Neural progenitor cell (in vitro differentiated cells): ENCODE data around the gene VPS13D. TPM values are rescaled to one million over a fixed set of nuclear protein-coding genes. Genes with fewer than 3 reads are reported as not detected.

ENCODE experiments used
- DNase-seq: peaks from one replicate; pipeline ENCODE4 v3.0.0-alpha.2; 2016; ENCODE audit warnings: low spot score
- H2AFZ ChIP-seq: fragments of 200-600 bp; sonication (generic); replicated peaks from 2 replicates; pipeline ENCODE4 v1.6.1; 2016; ENCODE audit warnings: antibody characterized with exemption
- H3F3A ChIP-seq: fragments of 200-600 bp; sonication (generic); 2 replicates; pipeline ENCODE4 v1.6.1; 2016; ENCODE audit warnings: antibody characterized with exemption, low read depth
- H3K27ac ChIP-seq: fragments of 200-600 bp; sonication (generic); 2 replicates; pipeline ENCODE4 v1.5.1; 2016; ENCODE audit warnings: mild to moderate bottlenecking
- H3K27me3 ChIP-seq: fragments of 200-600 bp; sonication (generic); 2 replicates; pipeline ENCODE4 v1.6.1; 2016; ENCODE audit warnings: mild to moderate bottlenecking, moderate library complexity
- H3K36me3 ChIP-seq: fragments of 200-600 bp; sonication (generic); 2 replicates; pipeline ENCODE4 v1.5.1; 2016
- H3K4me1 ChIP-seq: fragments of 200-600 bp; sonication (generic); 2 replicates; pipeline ENCODE4 v1.6.1; 2016; ENCODE audit warnings: mixed run types
- H3K4me2 ChIP-seq: fragments of 200-600 bp; sonication (generic); 2 replicates; pipeline ENCODE4 v1.6.1; 2016
- H3K4me3 ChIP-seq: fragments of 200-600 bp; sonication (generic); 2 replicates; pipeline ENCODE4 v1.5.1; 2016
- H3K79me2 ChIP-seq: fragments of 200-600 bp; sonication (generic); 2 replicates; pipeline ENCODE4 v1.6.1; 2016; ENCODE audit warnings: low read depth
- H3K9ac ChIP-seq: fragments of 200-600 bp; sonication (generic); 2 replicates; pipeline ENCODE4 v1.6.1; 2016
- H3K9me3 ChIP-seq: fragments of 200-600 bp; sonication (generic); 2 replicates; pipeline ENCODE4 v1.5.1; 2016; ENCODE audit warnings: low read depth
- H4K20me1 ChIP-seq: fragments of 200-600 bp; sonication (generic); 2 replicates; pipeline ENCODE4 v1.6.1; 2016; ENCODE audit warnings: low read depth
- H3K27ac Mint-ChIP-seq: 3 replicates; pipeline ENCODE4 v1.8.0; 2021; ENCODE audit warnings: mixed read lengths
- H3K27me3 Mint-ChIP-seq: 2 replicates; pipeline ENCODE4 v1.8.0; 2022; ENCODE audit warnings: low read depth, mild to moderate bottlenecking, inconsistent platforms, moderate library complexity, mixed read lengths; ENCODE audit not compliant: insufficient read depth
- H3K36me3 Mint-ChIP-seq: 3 replicates; pipeline ENCODE4 v1.8.0; 2021; ENCODE audit warnings: mixed read lengths
- H3K4me1 Mint-ChIP-seq: 3 replicates; pipeline ENCODE4 v1.8.0; 2021; ENCODE audit warnings: mixed read lengths
- H3K4me3 Mint-ChIP-seq: 3 replicates; pipeline ENCODE4 v1.8.0; 2021; ENCODE audit warnings: mild to moderate bottlenecking, moderate library complexity, mixed read lengths
- H3K9me3 Mint-ChIP-seq: 3 replicates; pipeline ENCODE4 v1.8.0; 2020; ENCODE audit warnings: mixed read lengths
- EZH2 ChIP-seq: fragments of 200-600 bp; sonication (generic); IDR thresholded peaks from 2 replicates; pipeline ENCODE4 v1.6.1; 2017; ENCODE audit warnings: antibody characterized with exemption, mild to moderate bottlenecking, moderate library complexity
- EZH2phosphoT487 ChIP-seq: fragments of 200-600 bp; sonication (generic); IDR thresholded peaks from 2 replicates; pipeline ENCODE4 v1.6.1; 2017; ENCODE audit warnings: antibody characterized with exemption
- total RNA-seq: library from RNA; depleted of rRNA; stranded (reverse); fragments of >200 nt; gene quantifications from 2 replicates; pipeline ENCODE4 v1.2.3, GENCODE V29; 2015; ENCODE audit warnings: low replicate concordance
- TF ChIP-seq, protein P1 (sequence below): fragments of 200-600 bp; sonication (generic); IDR thresholded peaks from 2 replicates; pipeline ENCODE4 v1.5.1; 2017; ENCODE audit warnings: antibody characterized with exemption, mild to moderate bottlenecking

The VPS13D gene
- total RNA-seq, 1 donor from 2014 or later = 16.4 TPM

DNA sequence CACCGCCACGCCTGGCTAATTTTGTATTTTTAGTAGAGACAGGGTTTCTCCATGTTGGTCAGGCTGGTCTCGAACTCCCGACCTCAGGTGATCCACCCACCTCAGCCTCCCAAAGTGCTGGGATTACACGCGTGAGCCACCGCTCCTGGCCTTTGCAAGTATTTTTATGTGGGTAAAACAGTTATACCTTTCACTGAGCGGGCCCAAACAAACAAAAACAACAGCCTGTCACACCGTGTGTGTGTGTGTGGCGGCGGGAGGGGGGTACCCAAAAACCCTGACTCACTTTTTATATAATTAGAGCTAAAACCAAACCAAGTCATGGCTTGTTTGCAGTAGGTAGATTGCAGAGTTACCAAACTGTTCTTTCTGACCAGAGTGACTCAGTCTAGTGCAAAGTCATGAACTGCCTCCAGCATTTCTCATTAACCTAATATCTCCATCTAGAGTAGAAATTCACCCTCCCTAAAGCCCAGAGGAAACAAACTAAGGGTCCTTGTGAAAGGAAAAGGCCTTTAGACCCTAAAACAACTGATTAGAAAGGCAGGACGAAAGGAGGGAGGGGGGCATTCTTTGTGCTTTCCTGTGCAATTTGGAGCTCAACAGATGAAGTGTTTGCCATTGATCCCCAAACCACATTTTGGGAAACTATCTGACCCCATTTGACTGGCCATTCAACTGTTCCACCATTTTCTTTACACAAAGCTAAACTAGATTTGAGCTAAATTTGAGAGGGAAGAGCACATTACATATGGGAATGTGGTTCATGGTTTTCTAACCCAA lies 207.2 kb downstream of the VPS13D start:
- Histone ChIP-seq H3K27ac (no peak overlapping the region), H3K4me1 (peaks cover 18% of the 10 kb centered on the region), H3K9me3 (no peaks in the 10 kb centered on the region), H3K79me2 (no peaks in the 10 kb centered on the region), H3F3A (peaks cover 11% of the 10 kb centered on the region), H4K20me1 (no peaks in the 10 kb centered on the region), H3K4me2 (no peak overlapping the region), H2AFZ (no peak overlapping the region), H3K36me3 (no peaks in the 10 kb centered on the region), H3K4me3 (no peak overlapping the region), H3K9ac (no peak overlapping the region), H3K27me3 (no peaks in the 10 kb centered on the region)
- DNase-seq = no peak
- Mint-ChIP-seq H3K9me3 (no peaks in the 10 kb centered on the region), H3K27ac (no peak overlapping the region), H3K4me1 (peaks cover 25% of the 10 kb centered on the region), H3K4me3 (no peak overlapping the region), H3K36me3 (peaks cover 6% of the 10 kb centered on the region), H3K27me3 (peaks cover 6% of the 10 kb centered on the region)
- TF ChIP-seq, protein P1, sequence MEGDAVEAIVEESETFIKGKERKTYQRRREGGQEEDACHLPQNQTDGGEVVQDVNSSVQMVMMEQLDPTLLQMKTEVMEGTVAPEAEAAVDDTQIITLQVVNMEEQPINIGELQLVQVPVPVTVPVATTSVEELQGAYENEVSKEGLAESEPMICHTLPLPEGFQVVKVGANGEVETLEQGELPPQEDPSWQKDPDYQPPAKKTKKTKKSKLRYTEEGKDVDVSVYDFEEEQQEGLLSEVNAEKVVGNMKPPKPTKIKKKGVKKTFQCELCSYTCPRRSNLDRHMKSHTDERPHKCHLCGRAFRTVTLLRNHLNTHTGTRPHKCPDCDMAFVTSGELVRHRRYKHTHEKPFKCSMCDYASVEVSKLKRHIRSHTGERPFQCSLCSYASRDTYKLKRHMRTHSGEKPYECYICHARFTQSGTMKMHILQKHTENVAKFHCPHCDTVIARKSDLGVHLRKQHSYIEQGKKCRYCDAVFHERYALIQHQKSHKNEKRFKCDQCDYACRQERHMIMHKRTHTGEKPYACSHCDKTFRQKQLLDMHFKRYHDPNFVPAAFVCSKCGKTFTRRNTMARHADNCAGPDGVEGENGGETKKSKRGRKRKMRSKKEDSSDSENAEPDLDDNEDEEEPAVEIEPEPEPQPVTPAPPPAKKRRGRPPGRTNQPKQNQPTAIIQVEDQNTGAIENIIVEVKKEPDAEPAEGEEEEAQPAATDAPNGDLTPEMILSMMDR = no peak
- TF ChIP-seq EZH2phosphoT487 (no peak), EZH2 (no peak)

DNA sequence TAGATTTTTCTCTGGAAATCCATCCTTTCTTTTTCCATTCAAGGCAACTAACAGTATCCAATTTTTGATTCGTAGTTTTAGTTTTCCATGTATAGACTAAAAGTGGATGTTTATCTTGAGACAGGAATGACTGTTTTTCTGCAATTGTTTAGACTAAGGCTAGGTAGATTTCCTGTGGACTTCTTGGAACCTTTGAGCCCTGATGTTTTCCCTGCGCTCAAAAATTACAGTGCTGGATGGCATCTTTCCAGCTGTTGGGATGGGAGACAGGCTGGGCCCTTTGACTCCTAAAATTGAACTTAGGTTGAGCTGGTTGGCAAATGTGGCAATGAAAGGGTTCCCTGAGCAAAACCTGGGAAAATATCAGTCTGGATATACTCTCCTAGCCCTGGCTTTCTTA lies 207.8 kb downstream of the VPS13D start:
- TF ChIP-seq, protein P1 = no peak
- TF ChIP-seq EZH2phosphoT487 (no peak), EZH2 (no peak)
- H3K27me3 Mint-ChIP-seq = peaks cover 6% of the 10 kb centered on the region
- Histone ChIP-seq H3K4me1 (peaks cover 18% of the 10 kb centered on the region), H2AFZ (no peak overlapping the region), H3F3A (peaks cover 11% of the 10 kb centered on the region), H3K79me2 (no peaks in the 10 kb centered on the region), H3K4me3 (no peak overlapping the region), H3K36me3 (no peaks in the 10 kb centered on the region), H4K20me1 (no peaks in the 10 kb centered on the region), H3K27me3 (no peaks in the 10 kb centered on the region), H3K9ac (no peak overlapping the region), H3K4me2 (no peak overlapping the region), H3K9me3 (no peaks in the 10 kb centered on the region), H3K27ac (no peak overlapping the region)
- no peak overlapping the region for H3K27ac Mint-ChIP-seq
- no peaks in the 10 kb centered on the region for H3K9me3 Mint-ChIP-seq
- H3K4me3 Mint-ChIP-seq = no peak overlapping the region
- peaks cover 6% of the 10 kb centered on the region for H3K36me3 Mint-ChIP-seq
- no peak for DNase-seq
- H3K4me1 Mint-ChIP-seq = peaks cover 25% of the 10 kb centered on the region

DNA sequence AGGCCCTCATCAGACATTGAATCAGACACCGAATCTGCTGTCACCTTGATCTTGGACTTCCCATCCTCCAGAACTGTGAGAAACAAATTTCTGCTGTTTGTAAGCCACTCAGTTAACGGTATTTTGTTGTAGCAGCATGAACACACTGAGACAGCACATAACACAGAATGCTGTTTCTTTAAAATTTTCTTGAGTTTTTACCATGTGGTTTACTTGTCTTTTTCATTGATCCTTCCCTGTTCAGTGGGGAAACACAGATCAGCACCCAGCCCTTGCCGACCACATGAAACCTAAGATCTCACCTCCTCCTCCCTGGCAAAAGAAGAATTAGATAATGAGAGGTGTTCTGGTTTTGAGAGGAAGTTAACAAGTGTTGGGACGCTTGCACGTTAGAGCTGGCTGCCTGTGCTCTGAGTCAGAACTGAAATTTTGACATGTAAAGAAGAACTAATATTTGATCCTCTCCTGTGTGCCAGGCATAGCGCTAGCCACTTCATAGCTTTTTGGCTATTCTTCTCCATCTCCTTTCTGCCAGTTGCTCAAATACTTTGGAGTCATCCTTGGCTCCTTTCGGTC lies 208.6 kb downstream of the VPS13D start:
- TF ChIP-seq EZH2 = no peak
- TF ChIP-seq EZH2phosphoT487 = no peak
- TF ChIP-seq, protein P1 = no peak
- no peaks in the 10 kb centered on the region for H4K20me1 ChIP-seq
- H3K79me2 ChIP-seq = no peaks in the 10 kb centered on the region
- H3K4me3 ChIP-seq = no peak overlapping the region
- no peak overlapping the region for H3K4me3 Mint-ChIP-seq
- no peaks in the 10 kb centered on the region for H3K9me3 ChIP-seq
- peaks cover 20% of the 10 kb centered on the region for H3K4me1 Mint-ChIP-seq
- DNase-seq = no peak
- peaks cover 18% of the 10 kb centered on the region for H3K4me1 ChIP-seq
- no peak overlapping the region for H3K9ac ChIP-seq
- no peak overlapping the region for H3K27ac Mint-ChIP-seq
- peaks cover 4% of the 10 kb centered on the region for H3K27me3 Mint-ChIP-seq
- H3F3A ChIP-seq = peaks cover 3% of the 10 kb centered on the region
- no peaks in the 10 kb centered on the region for H3K36me3 ChIP-seq
- H3K4me2 ChIP-seq = no peak overlapping the region
- H3K36me3 Mint-ChIP-seq = peaks cover 9% of the 10 kb centered on the region
- no peak overlapping the region for H2AFZ ChIP-seq
- no peaks in the 10 kb centered on the region for H3K9me3 Mint-ChIP-seq
- H3K27me3 ChIP-seq = no peaks in the 10 kb centered on the region
- no peak overlapping the region for H3K27ac ChIP-seq
